HepG2 (cell line): ENCODE results near the gene CHST10. TPM values are rescaled to one million over a fixed set of nuclear protein-coding genes. Genes with fewer than 3 reads are reported as not detected.

ENCODE experiments used
- ATAC-seq: fragments of 200-7000 bp; cut with Tn5 transposase; 3 replicates; pipeline ENCODE4 v1.9.1; 2020; ENCODE audit warnings: mild to moderate bottlenecking, moderate library complexity
- BruUV-seq: library from RNA; stranded (reverse); fragments of 400-500 nt; replicated peaks from 2 replicates; lab custom pipeline; 2021; lab: Mats Ljungman, UMichigan
- CTCF ChIA-PET: fragments of 300-600 bp; formaldehyde crosslinking; extraction: SDS; loops from one replicate; lab custom pipeline; 2021; ENCODE audit warnings: low total read pairs, inconsistent platforms, low intra/inter-chr PET ratio; lab: Yijun Ruan, JAX
- POLR2A ChIA-PET: fragments of 350-600 bp; sonication (Branson Sonifier 250); formaldehyde crosslinking; loops from one replicate; lab custom pipeline; 2020; ENCODE audit warnings: antibody characterized with exemption, inconsistent platforms; lab: Yijun Ruan, JAX
- DNase-seq: peaks from one replicate; pipeline ENCODE4 v3.0.0-alpha.2; 2015; ENCODE audit warnings: low spot score
- FAIRE-seq: peaks from 3 replicates; lab custom pipeline; 2011; peaks lifted over from hg19 to GRCh38; lab: Jason Lieb, UNC
- H2AFZ ChIP-seq: one replicate; pipeline ENCODE4 v1.6.1; 2011; ENCODE audit warnings: low read length, inconsistent platforms
- H3K27ac ChIP-seq: fragments of 300-600 bp; 3 replicates; pipeline ENCODE4 v1.8.0; 2011; ENCODE audit warnings: mixed run types, mild to moderate bottlenecking, mixed read lengths, low read length, inconsistent platforms; ENCODE audit not compliant: insufficient read depth; ENCODE audit errors: extremely low read length
- H3K27me3 ChIP-seq, 2 experiments: fragments of 200-600 bp in 1 of 2; 2 replicates in 1 of 2; 3 replicates in 1 of 2; pipeline versions ENCODE4 v1.6.0 to v1.8.0; 2011; ENCODE audit warnings: low read length in 2 of 2, mild to moderate bottlenecking in 2 of 2, moderate library complexity in 2 of 2, inconsistent platforms in 1 of 2; ENCODE audit not compliant: insufficient read depth in 2 of 2, control insufficient read depth in 1 of 2
- H3K36me3 ChIP-seq, 2 experiments: fragments of 200-600 bp in 1 of 2; replicated peaks in 1 of 2; 2 replicates in 1 of 2; 3 replicates in 1 of 2; pipeline versions ENCODE4 v1.5.1 to v1.8.0; 2011; ENCODE audit warnings: low read length in 2 of 2, inconsistent platforms in 1 of 2; ENCODE audit not compliant: insufficient read depth in 2 of 2, control insufficient read depth in 1 of 2
- H3K4me1 ChIP-seq: 2 replicates; pipeline ENCODE4 v1.5.1; 2012; ENCODE audit warnings: low read length, inconsistent platforms; ENCODE audit not compliant: insufficient read depth
- H3K4me2 ChIP-seq: 2 replicates; pipeline ENCODE4 v1.6.0; 2011; ENCODE audit warnings: low read depth, low read length, inconsistent platforms
- H3K4me3 ChIP-seq, 3 experiments: fragments of 200-600 bp in 1 of 3; sonication (generic), shearing (Covaris generic) in 1 of 3; replicated peaks in 1 of 3; 2 replicates each; pipeline ENCODE4 v1.5.1; 2011 to 2016; ENCODE audit warnings: low read length in 3 of 3, inconsistent platforms in 2 of 3, low read depth in 2 of 3, mild to moderate bottlenecking in 2 of 3, control low read depth in 1 of 3, mixed read lengths in 1 of 3; ENCODE audit not compliant: insufficient read depth in 1 of 3
- H3K79me2 ChIP-seq: one replicate; pipeline ENCODE4 v1.6.1; 2011; ENCODE audit warnings: low read length, inconsistent platforms; ENCODE audit not compliant: insufficient read depth
- H3K9ac ChIP-seq: 2 replicates; pipeline ENCODE4 v1.6.0; 2011; ENCODE audit warnings: mild to moderate bottlenecking, low read depth, low read length, inconsistent platforms; ENCODE audit not compliant: insufficient read depth
- H3K9me3 ChIP-seq: 2 replicates; pipeline ENCODE4 v1.5.1; 2012; ENCODE audit warnings: mild to moderate bottlenecking, low read length
- H4K20me1 ChIP-seq: 2 replicates; pipeline ENCODE4 v1.6.0; 2011; ENCODE audit warnings: inconsistent platforms, mild to moderate bottlenecking, low read length, moderate library complexity; ENCODE audit not compliant: insufficient read depth
- CENPX ChIP-seq: sonication (generic); formaldehyde crosslinking; IDR thresholded peaks from 2 replicates; pipeline ENCODE4 v1.9.0; 2021; ENCODE audit warnings: mild to moderate bottlenecking, missing genetic modification reagents, moderate library complexity
- DNMT1 ChIP-seq: sonication (generic); formaldehyde crosslinking; IDR thresholded peaks from 2 replicates; pipeline ENCODE4 v1.5.1; 2020; ENCODE audit warnings: mild to moderate bottlenecking, missing genetic modification reagents
- GATA4 ChIP-seq: sonication (generic); IDR thresholded peaks from 2 replicates; pipeline ENCODE4 v1.6.1; 2016; ENCODE audit warnings: antibody characterized with exemption, low read depth, borderline replicate concordance
- HES4 ChIP-seq: sonication (generic); formaldehyde crosslinking; IDR thresholded peaks from 2 replicates; pipeline ENCODE4 v1.9.0; 2021; ENCODE audit warnings: mild to moderate bottlenecking, missing genetic modification reagents, borderline replicate concordance
- IRF2 ChIP-seq: IDR thresholded peaks from 2 replicates; pipeline ENCODE4 v1.6.1; 2018; ENCODE audit warnings: missing genetic modification reagents, missing compliant biosample characterization
- KDM3A ChIP-seq: IDR thresholded peaks from 2 replicates; pipeline ENCODE4 v1.6.1; 2018; ENCODE audit warnings: low read depth, missing compliant biosample characterization
- MAFK ChIP-seq, 2 experiments: IDR thresholded peaks in 1 of 2; conservative IDR thresholded peaks in 1 of 2; 2 replicates each; pipeline ENCODE4 v1.6.1; 2011; ENCODE audit warnings: improper control_type of control experiment in 2 of 2, low read length in 2 of 2
- MED13 ChIP-seq: sonication (generic); formaldehyde crosslinking; IDR thresholded peaks from 2 replicates; pipeline ENCODE4 v1.5.0; 2020; ENCODE audit warnings: missing genetic modification reagents
- RXRB ChIP-seq: IDR thresholded peaks from 2 replicates; pipeline ENCODE4 v1.6.1; 2016; ENCODE audit warnings: borderline replicate concordance, missing genetic modification reagents, missing compliant biosample characterization
- SETDB1 ChIP-seq: sonication (generic); formaldehyde crosslinking; IDR thresholded peaks from 2 replicates; pipeline ENCODE4 v1.5.1; 2020; ENCODE audit warnings: missing genetic modification reagents, mild to moderate bottlenecking, borderline replicate concordance
- ZNF263 ChIP-seq: sonication (generic); formaldehyde crosslinking; IDR thresholded peaks from 2 replicates; pipeline ENCODE4 v1.4.0; 2020; ENCODE audit warnings: missing genetic modification reagents
- ZNF569 ChIP-seq: sonication (generic); formaldehyde crosslinking; IDR thresholded peaks from 2 replicates; pipeline ENCODE4 v1.5.0; 2020; ENCODE audit warnings: mild to moderate bottlenecking, missing genetic modification reagents, moderate library complexity, borderline replicate concordance
- ZNF616 ChIP-seq: sonication (generic); formaldehyde crosslinking; IDR thresholded peaks from 2 replicates; pipeline ENCODE4 v1.5.0; 2020; ENCODE audit warnings: low read depth, mild to moderate bottlenecking, missing genetic modification reagents
- WGBS: methylation state at CpG from one replicate; pipeline ENCODE4 v1.1.6; 2017; ENCODE audit warnings: low lambda C conversion rate; 5-methylcytosine and 5-hydroxymethylcytosine counted together
- in situ Hi-C: cut with HindIII; loops from 2 replicates; pipeline ENCODE4 v1.10.0; 2017; ENCODE audit warnings: low pct_unique_long_range_greater_than_20kb; ENCODE audit not compliant: extremely low pct_ligation_motif_present
- intact Hi-C: fragments of 100-400 bp; cut with micrococcal nuclease; formaldehyde crosslinking; loops from one replicate; pipeline ENCODE4 v1.10.0; 2022; ENCODE audit not compliant: unreplicated experiment
- polyA plus RNA-seq, 8 experiments: library from polyadenylated mRNA; depleted of rRNA in 3 of 8; stranded (reverse) in 7 of 8; unstranded in 1 of 8; fragments of >200 nt; fragmentation: Illumina TruSeq in 4 of 8; extraction: Trizol in 4 of 8; gene quantifications; 2 replicates each; pipeline versions ENCODE4 v1.2.1 to v1.2.3, GENCODE V29; 2011 to 2016; ENCODE audit warnings: low read depth in 4 of 8, missing spikeins in 1 of 8, mixed read lengths in 1 of 8; ENCODE audit not compliant: insufficient read depth in 1 of 8
- total RNA-seq, 5 experiments: library from RNA; depleted of rRNA; stranded (reverse); fragments of >200 nt; fragmentation: Illumina TruSeq; extraction: Trizol; gene quantifications; 2 replicates each; pipeline ENCODE4 v1.2.3, GENCODE V29; 2016; ENCODE audit warnings: low read depth in 1 of 5
- TF ChIP-seq, protein P1 (sequence below): sonication (generic); formaldehyde crosslinking; IDR thresholded peaks from 2 replicates; pipeline ENCODE4 v1.5.1; 2020; ENCODE audit warnings: mild to moderate bottlenecking, missing genetic modification reagents, borderline replicate concordance
- TF ChIP-seq, protein P2 (sequence below): sonication (generic); formaldehyde crosslinking; IDR thresholded peaks from 2 replicates; pipeline ENCODE4 v1.4.0; 2020; ENCODE audit warnings: missing genetic modification reagents

CHST10 gene
- total and polyA plus RNA-seq, 2 of the 13 experiments (the other 11 are each of a cell fraction or from before 2014, with no cell fraction given) = 10.5 to 14.2 TPM

DNA sequence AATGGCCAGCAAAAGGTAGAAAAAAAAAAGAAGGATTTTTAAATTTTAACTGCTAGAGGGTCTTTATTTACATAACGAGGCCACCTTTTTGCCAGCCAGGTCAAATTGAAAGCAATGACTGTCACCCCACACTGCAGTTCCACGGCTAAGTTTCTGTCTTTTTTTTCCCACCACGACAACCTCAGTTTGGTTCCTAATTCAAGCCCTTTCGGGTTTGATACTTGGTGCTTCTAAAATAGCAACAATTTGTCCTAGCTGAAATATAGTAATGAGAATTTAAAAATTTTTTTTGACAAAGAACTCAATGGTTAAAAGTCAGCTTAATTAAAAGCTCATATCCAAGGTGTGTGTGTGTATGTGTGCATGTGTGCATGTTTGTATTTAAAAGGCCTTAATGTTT, 36.4 kb upstream of the CHST10 start:
- peaks cover 0 to 16% of the 10 kb centered on the region in 2 experiments; a peak in 2 of 5 replicates for H3K27me3 ChIP-seq
- no peaks in the 10 kb centered on the region for H3K79me2 ChIP-seq
- TF ChIP-seq HES4 (no peak), KDM3A (no peak), IRF2 (CRISPR knock-in tag) (no peak)
- TF ChIP-seq, all 625 proteins: peak for 0
- BruUV-seq = no TSS peak
- no peak overlapping the region for H3K27ac ChIP-seq
- H3K9ac ChIP-seq = no peak overlapping the region
- H4K20me1 ChIP-seq = no peaks in the 10 kb centered on the region
- H3K36me3 ChIP-seq = no peaks in the 10 kb centered on the region
- ATAC-seq (no peak), FAIRE-seq (no peak), DNase-seq (no peak)
- intact Hi-C loops (no loop called here), in situ Hi-C loops (no loop called here)
- H3K4me2 ChIP-seq = no peak overlapping the region
- peaks cover 36% of the 10 kb centered on the region for H3K9me3 ChIP-seq
- ChIA-PET CTCF (no interaction called here), POLR2A (no interaction called here)
- WGBS = 9% methylated on average over 4 of the region's 4 CpGs
- no peak overlapping the region for H3K4me3 ChIP-seq
- H3K4me1 ChIP-seq = no peaks in the 10 kb centered on the region
- H2AFZ ChIP-seq = no peak overlapping the region

DNA sequence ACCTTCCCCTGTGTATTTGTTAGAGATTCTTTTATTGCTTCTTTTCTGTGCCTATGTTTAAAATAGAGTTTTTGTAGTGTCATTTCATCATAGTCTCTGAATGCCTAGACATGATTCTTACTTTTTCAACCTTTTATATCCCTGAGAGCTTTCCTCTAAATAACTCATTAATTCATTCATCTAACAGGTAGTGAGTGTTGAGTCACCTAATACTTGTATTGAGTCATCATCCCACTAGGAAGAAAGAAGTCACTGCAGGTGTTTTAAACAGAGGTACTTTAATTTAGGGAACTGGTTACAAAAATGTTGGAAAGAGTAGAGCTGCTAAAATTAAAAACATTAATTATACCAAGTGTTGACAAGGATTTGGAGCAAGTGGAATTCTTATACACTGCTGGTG, 34.3 kb upstream of the CHST10 start:
- POLR2A ChIA-PET = no interaction called here
- FAIRE-seq = no peak
- Histone ChIP-seq H3K9ac (no peak overlapping the region), H3K79me2 (no peaks in the 10 kb centered on the region), H3K4me3 (no peak overlapping the region), H3K36me3 (no peaks in the 10 kb centered on the region), H3K4me2 (no peak overlapping the region), H3K27me3 (peaks cover 0 to 16% of the 10 kb centered on the region in 2 experiments; a peak in 2 of 5 replicates), H3K4me1 (no peaks in the 10 kb centered on the region), H2AFZ (no peak overlapping the region), H4K20me1 (no peaks in the 10 kb centered on the region), H3K9me3 (peaks cover 15% of the 10 kb centered on the region), H3K27ac (no peak overlapping the region)
- no peak for DNase-seq
- BruUV-seq = no TSS peak
- in situ Hi-C loops = no loop called here
- intact Hi-C loops = no loop called here
- ATAC-seq = no peak
- CTCF ChIA-PET = no interaction called here
- no peak for TF ChIP-seq ZNF616 (CRISPR knock-in tag)
- TF ChIP-seq MAFK (conservative IDR thresholded peaks at IDR 0.05 in 1 of 2, IDR thresholded peaks at IDR 0.05 in 1 of 2; ENCODE audit: low read length in 2 of 2) = no peak
- TF ChIP-seq CENPX (CRISPR knock-in tag) = no peak
- TF ChIP-seq SETDB1 = no peak
- no peak for TF ChIP-seq ZNF569
- no peak for TF ChIP-seq DNMT1 (CRISPR knock-in tag)
- TF ChIP-seq GATA4 = no peak
- TF ChIP-seq ZNF263 (CRISPR knock-in tag) = no peak
- no peak for TF ChIP-seq RXRB (CRISPR knock-in tag)
- TF ChIP-seq, protein P1, sequence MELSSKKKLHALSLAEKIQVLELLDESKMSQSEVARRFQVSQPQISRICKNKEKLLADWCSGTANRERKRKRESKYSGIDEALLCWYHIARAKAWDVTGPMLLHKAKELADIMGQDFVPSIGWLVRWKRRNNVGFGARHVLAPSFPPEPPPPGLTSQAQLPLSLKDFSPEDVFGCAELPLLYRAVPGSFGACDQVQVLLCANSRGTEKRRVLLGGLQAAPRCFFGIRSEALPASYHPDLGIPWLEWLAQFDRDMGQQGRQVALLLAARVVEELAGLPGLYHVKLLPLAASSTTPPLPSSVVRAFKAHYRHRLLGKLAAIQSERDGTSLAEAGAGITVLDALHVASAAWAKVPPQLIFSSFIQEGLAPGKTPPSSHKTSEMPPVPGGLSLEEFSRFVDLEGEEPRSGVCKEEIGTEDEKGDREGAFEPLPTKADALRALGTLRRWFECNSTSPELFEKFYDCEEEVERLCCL (CRISPR knock-in tag) = no peak
- TF ChIP-seq, protein P2, sequence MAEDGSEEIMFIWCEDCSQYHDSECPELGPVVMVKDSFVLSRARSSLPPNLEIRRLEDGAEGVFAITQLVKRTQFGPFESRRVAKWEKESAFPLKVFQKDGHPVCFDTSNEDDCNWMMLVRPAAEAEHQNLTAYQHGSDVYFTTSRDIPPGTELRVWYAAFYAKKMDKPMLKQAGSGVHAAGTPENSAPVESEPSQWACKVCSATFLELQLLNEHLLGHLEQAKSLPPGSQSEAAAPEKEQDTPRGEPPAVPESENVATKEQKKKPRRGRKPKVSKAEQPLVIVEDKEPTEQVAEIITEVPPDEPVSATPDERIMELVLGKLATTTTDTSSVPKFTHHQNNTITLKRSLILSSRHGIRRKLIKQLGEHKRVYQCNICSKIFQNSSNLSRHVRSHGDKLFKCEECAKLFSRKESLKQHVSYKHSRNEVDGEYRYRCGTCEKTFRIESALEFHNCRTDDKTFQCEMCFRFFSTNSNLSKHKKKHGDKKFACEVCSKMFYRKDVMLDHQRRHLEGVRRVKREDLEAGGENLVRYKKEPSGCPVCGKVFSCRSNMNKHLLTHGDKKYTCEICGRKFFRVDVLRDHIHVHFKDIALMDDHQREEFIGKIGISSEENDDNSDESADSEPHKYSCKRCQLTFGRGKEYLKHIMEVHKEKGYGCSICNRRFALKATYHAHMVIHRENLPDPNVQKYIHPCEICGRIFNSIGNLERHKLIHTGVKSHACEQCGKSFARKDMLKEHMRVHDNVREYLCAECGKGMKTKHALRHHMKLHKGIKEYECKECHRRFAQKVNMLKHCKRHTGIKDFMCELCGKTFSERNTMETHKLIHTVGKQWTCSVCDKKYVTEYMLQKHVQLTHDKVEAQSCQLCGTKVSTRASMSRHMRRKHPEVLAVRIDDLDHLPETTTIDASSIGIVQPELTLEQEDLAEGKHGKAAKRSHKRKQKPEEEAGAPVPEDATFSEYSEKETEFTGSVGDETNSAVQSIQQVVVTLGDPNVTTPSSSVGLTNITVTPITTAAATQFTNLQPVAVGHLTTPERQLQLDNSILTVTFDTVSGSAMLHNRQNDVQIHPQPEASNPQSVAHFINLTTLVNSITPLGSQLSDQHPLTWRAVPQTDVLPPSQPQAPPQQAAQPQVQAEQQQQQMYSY = no peak
- TF ChIP-seq MED13 (CRISPR knock-in tag) = no peak
